ENCODE results near the gene TYROBP.
"Not testable (repeated sequence)": the region's sequence is repeated elsewhere in the genome, so short reads cannot be mapped to it uniquely, and the experiment has no call there.

DNA sequence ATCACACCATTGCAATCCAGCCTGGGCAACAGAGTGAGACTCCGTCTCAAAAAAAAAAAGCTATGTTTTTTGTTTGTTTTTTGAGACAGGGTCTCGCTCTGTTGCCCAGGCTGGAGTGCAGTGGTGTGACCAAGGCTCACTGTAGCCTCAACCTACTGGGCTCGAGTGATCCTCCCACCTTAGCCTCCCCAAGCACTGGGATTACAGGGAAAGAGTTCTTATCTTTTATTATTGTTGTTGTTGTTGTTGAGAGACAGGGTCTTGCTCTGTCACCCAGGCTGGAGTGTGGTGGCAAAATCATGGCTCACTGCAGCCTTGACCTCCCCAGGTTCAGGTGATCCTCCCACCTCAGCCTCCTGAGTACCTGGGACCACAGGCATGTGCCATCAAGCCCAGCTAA is 16.3 kb downstream of the TYROBP start:
- TF ChIP-seq, protein P1, sequence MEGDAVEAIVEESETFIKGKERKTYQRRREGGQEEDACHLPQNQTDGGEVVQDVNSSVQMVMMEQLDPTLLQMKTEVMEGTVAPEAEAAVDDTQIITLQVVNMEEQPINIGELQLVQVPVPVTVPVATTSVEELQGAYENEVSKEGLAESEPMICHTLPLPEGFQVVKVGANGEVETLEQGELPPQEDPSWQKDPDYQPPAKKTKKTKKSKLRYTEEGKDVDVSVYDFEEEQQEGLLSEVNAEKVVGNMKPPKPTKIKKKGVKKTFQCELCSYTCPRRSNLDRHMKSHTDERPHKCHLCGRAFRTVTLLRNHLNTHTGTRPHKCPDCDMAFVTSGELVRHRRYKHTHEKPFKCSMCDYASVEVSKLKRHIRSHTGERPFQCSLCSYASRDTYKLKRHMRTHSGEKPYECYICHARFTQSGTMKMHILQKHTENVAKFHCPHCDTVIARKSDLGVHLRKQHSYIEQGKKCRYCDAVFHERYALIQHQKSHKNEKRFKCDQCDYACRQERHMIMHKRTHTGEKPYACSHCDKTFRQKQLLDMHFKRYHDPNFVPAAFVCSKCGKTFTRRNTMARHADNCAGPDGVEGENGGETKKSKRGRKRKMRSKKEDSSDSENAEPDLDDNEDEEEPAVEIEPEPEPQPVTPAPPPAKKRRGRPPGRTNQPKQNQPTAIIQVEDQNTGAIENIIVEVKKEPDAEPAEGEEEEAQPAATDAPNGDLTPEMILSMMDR (IDR thresholded peaks at IDR 0.05; ENCODE audit: low read length): not testable (repeated sequence)
- not testable (repeated sequence) for TF ChIP-seq EZH2 (optimal IDR thresholded peaks at IDR 0.05; ENCODE audit: low read depth, low read length); EZH2phosphoT487 (IDR thresholded peaks at IDR 0.05; ENCODE audit: low read length)

Data from MM.1S (cell line).